Measurements from ENCODE around the gene FNDC3A. TPM values are rescaled to one million over a fixed set of nuclear protein-coding genes. Genes with fewer than 3 reads are reported as not detected.
"Not testable (repeated sequence)": the region's sequence is repeated elsewhere in the genome, so short reads cannot be mapped to it uniquely, and the experiment has no call there.

FNDC3A gene
- total RNA-seq, 1 donor from 2014 or later, result 27.8 TPM

DNA sequence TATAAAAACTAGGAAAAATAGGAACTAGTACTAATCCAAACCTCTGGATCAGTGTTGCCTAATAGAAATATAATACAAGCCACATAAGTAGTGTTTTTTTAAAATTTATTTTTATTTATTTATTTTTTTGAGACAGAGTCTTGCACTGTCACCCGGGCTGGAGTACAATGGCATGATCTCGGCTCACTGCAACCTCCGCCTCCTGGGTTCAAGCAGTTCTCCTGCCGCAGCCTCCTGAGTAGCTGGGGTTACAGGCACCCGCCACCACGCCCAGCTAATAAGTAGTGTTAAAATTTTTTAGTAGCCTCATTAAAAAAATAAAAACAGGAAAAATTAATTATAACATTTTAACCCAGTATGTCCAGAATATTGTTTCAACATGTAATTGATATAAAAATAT, 94.3 kb downstream of the FNDC3A start:
- intact Hi-C loops (cut with micrococcal nuclease), result not testable (repeated sequence)

DNA sequence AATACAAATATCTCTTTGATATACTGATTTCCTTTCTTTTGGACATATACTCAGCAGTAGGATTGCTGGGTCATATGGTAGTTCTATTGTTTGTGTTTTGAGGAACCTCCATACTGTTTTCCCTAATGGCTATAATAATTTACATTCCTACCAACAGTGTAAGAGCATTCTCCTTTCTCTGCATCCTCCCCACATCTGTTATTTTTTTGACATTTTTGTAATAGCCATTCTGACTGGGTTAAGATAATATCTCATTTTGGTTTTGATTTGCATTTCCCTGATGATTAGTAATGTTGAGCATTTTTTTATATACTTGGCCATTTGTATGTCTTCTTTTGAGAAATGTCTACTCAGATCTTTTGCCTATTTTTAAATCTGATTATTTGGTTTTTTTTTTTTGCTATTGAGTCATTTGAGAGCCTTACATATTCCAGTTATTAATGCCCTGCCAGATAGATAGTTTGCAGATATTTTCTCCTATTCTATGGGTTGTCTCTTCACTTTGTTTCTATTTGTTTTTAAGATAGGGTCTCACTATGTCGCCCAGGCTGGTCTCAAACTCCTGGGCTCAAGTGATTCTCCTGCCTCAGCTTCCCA, 95.7 kb downstream of the FNDC3A start:
- intact Hi-C loops (cut with micrococcal nuclease), result no loop called here

DNA sequence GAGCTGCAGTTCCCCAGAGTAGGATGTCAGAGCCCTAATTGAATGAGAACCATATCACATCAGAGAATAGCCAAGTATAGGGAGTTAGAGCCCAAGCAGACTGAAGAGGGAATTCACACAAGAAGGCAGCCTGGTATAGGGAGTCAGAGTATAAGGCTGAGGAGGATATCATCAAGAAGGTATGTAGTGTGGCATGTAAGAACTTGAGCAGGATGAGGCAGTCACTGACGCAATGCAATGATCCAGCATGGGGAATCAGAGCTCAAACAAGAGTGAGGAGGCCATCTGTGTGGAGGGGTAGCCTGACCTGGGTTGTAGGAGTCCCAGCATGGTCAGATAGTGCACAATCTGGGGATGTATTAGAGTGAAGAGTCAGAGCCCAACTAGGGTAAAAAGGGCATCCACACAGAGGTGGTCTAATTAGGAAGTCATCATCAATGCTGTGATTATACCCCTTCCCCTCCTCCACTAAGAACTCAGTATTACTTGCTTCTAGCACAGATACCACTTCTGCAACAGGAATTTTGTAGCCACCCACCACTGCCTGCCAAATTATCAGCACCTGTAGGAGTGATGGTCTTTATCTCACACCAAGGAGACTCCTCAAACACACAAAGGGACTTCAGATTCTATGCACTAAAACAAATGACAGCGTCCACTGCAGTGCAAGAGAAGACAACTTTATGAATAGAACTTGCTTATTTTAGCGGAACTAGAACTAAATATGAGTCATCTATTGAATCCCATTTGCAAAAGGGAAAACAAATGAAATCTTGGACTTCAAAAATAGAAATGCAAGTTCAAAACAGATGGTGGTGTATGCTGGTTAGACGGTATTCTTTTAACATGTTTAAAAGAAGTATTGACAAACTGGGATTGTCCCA, 107.2 kb downstream of the FNDC3A start:
- intact Hi-C loops (cut with micrococcal nuclease), result no loop called here

DNA sequence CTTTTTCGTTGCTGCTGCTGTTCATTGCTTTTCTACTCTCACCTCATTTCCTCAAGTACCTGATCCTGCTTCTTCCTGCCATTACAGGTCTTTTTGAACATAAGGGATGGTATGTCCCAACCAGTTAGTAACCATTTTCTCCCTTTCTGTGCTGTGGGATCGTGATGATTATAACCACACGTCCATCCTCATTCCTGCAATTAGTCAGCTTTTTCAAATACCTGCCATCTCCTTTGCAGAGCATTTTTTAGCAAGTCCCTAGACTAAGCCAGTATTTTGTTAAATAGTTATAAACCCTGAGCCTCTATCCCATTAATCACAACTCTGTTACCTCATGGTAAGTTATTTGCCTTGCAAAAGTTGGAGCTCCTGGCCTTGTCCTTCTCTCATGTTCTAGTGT, 109.2 kb downstream of the FNDC3A start:
- intact Hi-C loops (cut with micrococcal nuclease), result no loop called here

DNA sequence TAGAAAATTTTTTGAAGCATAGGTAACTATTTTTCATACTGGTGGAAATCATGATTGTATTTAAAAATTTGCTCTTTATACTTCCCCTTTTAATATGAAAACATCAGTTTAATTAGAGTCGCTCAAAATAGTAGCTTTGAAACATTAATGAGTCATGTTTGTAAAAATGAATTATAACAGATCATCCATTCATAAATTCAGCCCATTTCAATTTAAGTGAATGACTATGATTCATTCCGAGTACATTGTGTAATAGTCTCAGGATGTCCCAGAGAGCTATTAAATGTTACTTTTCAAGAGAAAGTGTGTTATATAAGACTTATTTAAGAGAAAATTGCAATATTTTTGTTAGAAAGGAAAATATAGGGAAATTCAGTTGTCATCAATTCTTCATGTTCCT, 111.0 kb downstream of the FNDC3A start:
- intact Hi-C loops (cut with micrococcal nuclease), result no loop called here

DNA sequence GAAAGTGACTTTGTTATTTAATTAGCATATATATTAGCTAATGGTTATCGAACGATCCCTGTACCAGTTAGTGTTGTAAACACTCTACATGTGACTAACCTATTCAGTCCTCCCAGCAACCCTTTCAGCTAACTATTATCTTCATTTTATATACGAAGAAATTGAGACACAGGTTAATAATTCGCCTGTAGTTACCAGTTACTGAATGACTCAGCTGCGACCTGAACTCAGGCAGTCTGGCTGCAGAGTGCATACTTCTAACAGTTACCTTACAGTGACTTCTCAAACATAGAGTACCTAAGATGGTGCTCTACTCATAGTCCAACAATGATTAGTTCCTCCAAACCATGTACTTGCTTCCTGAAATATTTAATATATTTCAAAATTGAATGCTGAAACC, 117.7 kb downstream of the FNDC3A start:
- intact Hi-C loops (cut with micrococcal nuclease), result no loop called here

DNA sequence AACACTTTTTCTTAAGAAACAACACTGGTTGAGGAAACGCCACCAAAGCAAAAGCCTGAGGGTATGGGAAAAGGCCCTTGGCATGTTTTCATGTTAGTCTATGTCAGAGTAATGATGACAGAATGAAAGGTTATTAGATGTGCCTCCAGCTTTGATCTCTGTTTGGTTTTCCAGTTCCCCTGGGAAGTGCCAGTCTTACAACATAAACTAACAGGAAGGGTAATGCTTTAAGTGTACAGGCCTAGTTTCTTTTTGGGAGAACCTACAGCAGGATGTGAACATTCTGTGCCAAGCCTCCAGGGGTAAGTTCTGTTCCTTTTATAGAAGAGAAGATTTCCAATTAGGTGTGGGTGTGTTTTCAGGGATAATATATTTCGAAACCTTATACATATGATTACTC, 121.7 kb downstream of the FNDC3A start:
- intact Hi-C loops (cut with micrococcal nuclease), result no loop called here

DNA sequence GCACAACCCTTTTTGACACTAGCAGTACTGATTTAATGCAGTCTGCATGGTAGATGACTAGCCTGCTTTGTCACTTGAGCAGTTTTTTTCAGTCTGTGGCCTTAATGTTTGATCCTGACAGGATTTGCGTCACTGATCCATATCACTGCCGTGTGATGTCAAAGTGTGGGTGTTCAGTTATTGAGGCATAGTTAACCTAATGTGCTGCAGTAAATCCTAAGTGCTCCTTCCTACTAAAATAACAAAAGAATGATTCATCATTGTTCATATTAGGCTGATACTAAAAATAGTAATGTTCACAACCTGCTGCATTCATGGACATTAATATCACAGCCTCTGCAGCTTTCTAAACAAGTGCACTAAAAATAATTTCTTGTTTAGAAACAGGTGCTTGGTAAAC, 122.5 kb downstream of the FNDC3A start:
- intact Hi-C loops (cut with micrococcal nuclease), result no loop called here

DNA sequence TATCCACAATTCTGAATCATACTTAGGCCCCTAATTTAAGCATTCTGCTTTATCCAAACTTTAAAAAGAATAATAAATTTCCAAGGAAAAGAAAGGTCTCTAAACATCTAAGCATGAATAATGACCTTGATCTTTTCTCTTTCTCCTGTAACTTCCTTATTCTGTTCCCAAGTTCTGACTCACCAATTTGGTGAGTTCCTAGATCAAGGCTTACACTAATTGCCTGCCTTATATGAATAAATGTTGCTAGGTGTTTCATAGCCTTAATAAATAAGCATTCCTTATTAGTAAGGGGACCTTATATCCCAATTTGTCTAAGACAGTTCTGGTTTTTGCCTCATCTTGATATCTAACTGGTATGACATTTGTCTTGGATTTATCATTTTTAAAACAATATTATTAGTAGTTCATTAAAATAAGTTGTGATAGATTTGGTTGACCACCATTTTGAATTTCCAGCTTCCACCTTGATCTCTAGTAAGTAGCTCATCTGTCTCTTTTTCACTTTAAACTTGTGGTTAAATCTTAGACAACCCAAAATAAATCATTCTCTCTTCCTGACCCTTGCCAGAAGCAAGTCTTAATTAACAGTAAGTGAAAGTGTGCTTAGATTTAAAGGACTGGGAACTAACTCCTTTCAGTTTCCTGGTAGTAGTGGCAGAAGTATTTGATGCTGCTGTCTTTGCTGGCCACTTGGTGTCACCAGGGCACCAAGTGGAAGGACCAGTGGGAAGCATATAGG, 123.2 kb downstream of the FNDC3A start:
- intact Hi-C loops (cut with micrococcal nuclease), result no loop called here

DNA sequence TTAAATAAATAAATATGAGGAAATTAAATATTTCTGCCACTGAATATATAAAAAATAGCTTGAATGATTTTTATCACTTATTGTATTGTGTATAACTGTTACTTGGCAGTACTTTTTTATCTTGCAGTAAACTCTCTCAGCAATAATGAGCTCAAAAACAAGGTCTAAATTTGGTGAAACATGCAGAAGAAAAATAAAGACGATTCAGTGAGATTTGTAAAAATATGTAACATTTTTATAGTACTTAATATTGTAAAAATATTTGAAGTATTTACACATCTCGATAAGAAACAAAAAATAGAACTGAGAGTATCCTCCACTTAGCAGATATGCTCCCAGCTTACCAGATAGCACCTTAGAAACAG, 123.8 kb downstream of the FNDC3A start:
- intact Hi-C loops (cut with micrococcal nuclease), result no loop called here

DNA sequence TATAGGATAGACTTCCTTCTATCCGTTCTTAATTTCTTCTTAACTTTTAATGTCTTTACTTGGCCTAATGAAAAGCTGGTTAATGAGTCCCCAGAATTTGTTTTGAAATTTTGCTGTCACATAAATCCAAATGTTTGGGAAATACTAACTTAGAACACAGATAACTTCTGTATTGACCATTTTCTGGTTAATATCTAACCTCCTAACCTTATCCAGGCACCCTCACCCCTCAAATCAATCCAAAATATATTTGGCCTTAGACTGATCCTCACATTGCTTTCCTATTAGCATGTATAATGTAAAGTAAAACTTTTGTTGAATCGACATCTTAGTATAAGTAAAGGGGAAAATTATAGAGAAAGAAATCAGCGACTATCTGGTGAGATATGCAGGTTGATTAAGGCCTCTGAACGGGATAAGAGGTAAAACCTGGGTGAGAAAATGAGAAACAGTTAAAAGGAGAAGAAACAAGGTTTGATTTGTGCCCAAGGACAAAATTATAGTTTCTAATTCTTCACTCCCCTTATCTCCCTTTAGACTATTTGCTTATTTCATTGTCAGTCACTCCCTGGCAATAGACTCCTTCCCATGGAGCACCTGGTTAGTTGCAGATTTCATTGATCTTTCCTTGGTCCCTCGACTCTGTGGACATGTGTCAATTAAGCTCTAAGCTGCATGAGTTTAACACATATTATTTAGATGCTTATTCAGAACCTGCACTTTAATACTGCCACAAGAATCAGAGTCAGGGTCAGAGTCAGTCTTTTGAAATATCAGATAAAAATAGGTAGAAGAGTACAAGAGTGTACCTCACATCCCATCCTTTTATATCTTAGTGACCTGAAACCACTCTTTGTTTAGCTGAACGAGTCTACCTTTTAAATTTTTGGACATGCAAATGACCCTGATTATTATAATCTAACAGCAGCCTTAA, 125.2 kb downstream of the FNDC3A start:
- intact Hi-C loops (cut with micrococcal nuclease), result no loop called here

DNA sequence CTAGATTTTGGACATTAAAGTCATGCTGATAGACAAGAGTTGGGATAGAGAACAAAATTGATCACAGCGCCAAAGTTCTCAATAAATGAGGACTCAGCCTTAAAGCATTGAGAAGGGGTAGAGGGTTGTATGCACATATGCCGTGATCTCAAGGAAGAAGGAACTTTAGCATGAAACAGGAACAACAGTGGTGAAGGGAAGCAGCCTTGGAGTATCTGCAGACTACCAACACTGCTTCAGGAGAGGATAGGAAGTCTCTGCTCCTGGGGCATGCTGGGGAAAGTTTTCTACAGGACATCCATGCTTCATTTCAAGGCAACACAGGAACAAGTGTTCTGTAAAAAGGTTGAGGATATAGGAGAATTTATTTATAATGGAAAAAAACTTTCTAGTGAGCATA, 132.5 kb downstream of the FNDC3A start:
- intact Hi-C loops (cut with micrococcal nuclease), result no loop called here

DNA sequence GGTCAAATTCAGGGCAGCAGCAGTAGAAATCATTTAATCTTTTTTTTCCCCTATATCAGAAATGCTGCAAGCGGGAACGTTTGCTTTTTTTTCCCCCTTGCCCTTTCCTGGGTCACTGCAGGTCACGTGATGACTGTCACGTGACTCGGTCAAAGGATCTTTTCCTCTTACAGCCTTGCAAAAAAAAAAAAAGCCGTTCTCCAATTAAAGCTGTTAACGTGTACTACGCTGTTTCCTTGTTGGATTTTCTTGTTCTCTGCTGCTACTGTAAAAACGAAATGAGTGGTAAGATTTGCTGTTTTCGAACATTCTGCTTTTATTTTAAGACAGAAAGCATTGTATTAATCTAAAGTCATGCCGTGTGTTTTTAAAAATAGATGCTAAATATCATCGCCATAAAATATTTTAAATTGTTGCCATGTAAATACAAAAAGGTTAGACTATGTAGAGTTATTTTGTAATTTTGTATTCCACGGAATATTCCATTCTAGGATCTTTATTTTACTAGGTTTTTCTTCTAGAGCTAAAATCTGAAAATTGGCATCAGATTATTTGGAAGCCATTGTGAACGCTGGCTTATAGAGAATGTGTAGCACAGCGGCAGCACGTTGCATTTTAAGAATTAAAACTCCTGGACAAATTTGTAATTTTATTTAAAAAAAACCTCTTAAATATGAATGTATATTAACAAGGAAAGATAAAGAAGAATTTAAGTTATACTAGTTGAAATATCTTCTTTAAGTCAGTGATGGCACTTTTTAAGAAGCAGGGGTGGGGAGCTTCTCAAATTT, 134.6 kb downstream of the FNDC3A start:
- intact Hi-C loops (cut with micrococcal nuclease), result loop anchor here (1.0 to 5.0 kb wide), 3 partner anchors 134 to 172 kb away; partner anchors contain the start of gene CDADC1

DNA sequence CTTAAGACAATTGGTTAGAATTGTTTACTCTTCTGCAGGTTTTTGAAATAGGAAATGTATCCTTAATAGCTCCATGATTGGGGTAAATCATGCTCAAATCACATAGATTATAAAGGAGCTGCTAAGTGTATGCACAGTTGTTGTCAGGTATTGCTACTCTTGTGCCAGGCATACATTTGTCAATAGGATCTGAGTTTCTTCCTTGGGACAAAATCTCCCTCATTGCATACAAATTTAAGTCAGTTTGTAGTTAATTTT, 135.1 kb downstream of the FNDC3A start:
- intact Hi-C loops (cut with micrococcal nuclease), result loop anchor here (1.0 to 5.0 kb wide), 3 partner anchors 135 to 171 kb away; partner anchors contain the start of gene CDADC1

DNA sequence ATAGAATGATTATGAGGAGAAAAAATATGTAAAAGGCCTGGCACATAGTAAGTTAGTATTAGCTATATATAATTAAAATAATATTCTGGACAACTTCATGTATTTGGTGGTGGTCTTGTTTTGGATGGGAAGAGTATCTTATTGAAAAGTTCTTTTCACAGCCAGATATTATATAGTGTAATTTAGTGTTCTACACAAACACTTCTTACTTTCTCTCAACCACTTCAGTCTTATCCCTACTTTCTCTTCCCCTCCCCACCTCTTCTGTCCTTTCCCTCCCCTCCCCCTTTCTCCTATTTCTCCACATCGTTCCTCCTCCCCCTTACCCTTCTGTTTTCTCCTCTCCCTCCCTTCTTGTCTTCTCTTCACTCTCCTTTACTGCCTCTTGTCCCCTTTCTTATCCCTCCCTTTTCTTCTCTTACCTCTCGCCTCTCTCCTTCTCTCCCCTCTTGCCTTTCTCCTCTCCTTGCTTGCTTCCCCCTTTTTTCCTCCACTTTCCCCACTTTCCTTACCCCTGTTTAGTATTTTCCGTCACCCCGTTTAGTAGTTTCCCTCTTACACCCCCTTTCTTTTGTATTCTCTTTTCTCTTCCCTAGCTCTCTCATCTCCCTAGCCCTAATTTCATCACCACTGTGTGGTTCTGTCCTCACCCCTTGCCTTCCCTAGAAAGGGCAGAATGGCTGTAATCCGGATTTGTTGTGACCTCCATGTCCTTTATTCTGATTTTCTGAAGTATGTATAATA, 137.2 kb downstream of the FNDC3A start:
- intact Hi-C loops (cut with micrococcal nuclease), result loop anchor here (5.0 kb wide), 2 partner anchors 134 to 169 kb away; partner anchors contain the start of gene CDADC1

DNA sequence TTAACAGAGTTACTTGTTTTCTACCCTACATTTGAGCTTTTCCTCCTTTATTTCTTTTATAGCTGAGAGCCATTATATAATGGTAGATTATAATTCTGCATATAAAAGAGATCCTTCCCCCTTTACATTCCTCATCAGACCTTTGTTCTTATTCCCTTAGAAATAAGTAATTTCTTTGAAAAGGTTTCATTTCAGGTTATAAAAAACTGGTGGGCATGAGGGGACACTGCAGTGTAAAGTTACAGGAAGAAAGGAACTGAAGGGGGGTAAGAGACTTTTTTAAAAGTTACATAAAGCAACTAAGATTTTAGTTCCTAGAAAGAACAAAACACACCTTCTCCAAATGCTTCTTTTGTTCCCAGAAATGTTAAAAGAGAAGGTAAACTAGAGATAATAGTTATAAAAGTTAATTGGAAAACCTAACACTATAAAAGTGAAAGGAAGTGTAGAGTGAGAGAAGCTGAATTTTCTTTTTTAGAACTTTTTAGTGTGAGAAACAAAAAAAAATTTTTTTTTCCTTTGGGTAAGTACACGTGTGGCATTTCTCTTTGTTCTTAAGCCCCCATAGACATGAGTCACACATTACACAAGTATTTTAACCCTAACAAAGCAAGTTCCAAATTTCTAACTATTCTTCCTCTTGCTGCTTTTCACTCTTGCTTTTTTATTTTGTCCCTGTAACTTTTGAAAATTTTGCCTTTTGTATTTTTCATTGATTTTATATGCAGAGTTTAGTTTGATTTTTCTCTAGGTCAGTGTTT, 138.0 kb downstream of the FNDC3A start:
- intact Hi-C loops (cut with micrococcal nuclease), result loop anchor here (5.0 kb wide), 2 partner anchors 134 to 169 kb away; partner anchors contain the start of gene CDADC1

DNA sequence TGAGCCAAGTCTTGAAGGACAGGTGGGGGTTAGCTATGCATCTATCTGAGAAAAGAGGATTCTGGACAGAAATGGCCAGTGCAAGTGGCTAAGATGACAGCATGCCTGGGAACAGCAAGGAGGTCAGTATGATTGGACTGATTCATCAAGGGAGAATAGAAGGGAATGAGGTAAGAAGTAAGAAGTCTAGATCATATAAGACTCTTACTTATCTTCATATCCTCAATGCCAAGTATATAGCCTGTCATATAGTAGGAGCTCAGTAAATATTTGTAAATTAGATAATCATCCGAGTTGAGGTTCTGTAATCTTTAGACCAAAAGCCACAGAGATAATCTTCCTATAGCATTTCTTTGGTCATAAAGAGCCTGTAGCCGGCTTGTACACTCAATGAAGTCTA, 141.2 kb downstream of the FNDC3A start:
- intact Hi-C loops (cut with micrococcal nuclease), result no loop called here

DNA sequence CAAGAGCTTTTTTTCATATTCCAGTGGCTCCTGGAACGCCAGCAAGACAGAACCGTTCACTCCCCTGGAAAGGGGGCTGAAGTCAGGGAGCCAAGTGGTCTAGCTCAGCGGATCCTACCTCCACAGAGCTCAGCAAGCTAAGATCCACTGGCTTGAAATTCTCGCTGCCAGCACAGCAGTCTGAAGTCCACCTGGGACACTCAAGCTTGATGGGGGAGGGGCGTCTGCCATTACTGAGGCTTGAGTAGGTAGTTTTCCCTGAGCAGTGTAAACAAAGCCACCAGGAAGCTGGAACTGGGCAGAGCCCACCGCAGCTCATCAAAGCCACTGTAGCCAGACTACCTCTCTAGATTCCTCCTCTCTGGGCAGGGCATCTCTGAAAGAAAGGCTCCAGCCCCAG, 142.7 kb downstream of the FNDC3A start:
- intact Hi-C loops (cut with micrococcal nuclease), result not testable (repeated sequence)

Data from T-helper 2 cell treated with Interferon-gamma antibody and Interleukin-4, amounts not matched to agents 100 ng/mL and 5 ng/mL, for 36 hours (primary cell).